Colonic mucosa (tissue), 4 donors: ENCODE measurements around the gene DSG2. TPM values are rescaled to one million over a fixed set of nuclear protein-coding genes. Genes with fewer than 3 reads are reported as not detected.

Experiments
- DNase-seq: peaks from one replicate; pipeline ENCODE4 v3.0.0-alpha.2; 2020
- H3K27ac ChIP-seq: fragments of 200-600 bp; one replicate; pipeline ENCODE4 v1.8.0; 2021
- H3K27me3 ChIP-seq: fragments of 200-600 bp; one replicate; pipeline ENCODE4 v1.8.0; 2021
- H3K36me3 ChIP-seq: fragments of 200-600 bp; one replicate; pipeline ENCODE4 v1.8.0; 2021
- H3K4me1 ChIP-seq: fragments of 200-600 bp; one replicate; pipeline ENCODE4 v1.8.0; 2021; ENCODE audit warnings: mild to moderate bottlenecking
- H3K4me3 ChIP-seq: fragments of 200-600 bp; one replicate; pipeline ENCODE4 v1.8.0; 2021
- H3K9ac ChIP-seq, 2 donors: one replicate each; pipeline ENCODE4 v1.7.0; 2013; ENCODE audit warnings: control low read depth in 2 of 2, low read depth in 2 of 2, low read length in 2 of 2
- H3K9me3 ChIP-seq: fragments of 200-600 bp; one replicate; pipeline ENCODE4 v1.8.0; 2021
- CTCF ChIP-seq: fragments of 200-600 bp; IDR thresholded peaks from one replicate; pipeline ENCODE4 v1.8.0; 2022; ENCODE audit warnings: antibody characterized with exemption, mild to moderate bottlenecking
- intact Hi-C: fragments of 100-400 bp; cut with DNase I; formaldehyde crosslinking; loops from one replicate; pipeline ENCODE4 v1.14.1; 2022
- total RNA-seq, 2 donors: library from RNA; stranded (reverse); fragmentation: NEBNext Ultra II Directional in 1 of 2; extraction: Animal tissue kit (Norgen Biotek cat#: 25700) in 1 of 2; gene quantifications; one replicate each; pipeline ENCODE4 v1.2.1, GENCODE V29; 2021
- donor health status: healthy.
- donor health status: DM: no; HTN: no; CAD: no.
- donor health status: DM: no; HTN: no; CAD: no.

Gene DSG2
- total RNA-seq, 2 donors from 2014 or later = 237 to 308 TPM

DNA sequence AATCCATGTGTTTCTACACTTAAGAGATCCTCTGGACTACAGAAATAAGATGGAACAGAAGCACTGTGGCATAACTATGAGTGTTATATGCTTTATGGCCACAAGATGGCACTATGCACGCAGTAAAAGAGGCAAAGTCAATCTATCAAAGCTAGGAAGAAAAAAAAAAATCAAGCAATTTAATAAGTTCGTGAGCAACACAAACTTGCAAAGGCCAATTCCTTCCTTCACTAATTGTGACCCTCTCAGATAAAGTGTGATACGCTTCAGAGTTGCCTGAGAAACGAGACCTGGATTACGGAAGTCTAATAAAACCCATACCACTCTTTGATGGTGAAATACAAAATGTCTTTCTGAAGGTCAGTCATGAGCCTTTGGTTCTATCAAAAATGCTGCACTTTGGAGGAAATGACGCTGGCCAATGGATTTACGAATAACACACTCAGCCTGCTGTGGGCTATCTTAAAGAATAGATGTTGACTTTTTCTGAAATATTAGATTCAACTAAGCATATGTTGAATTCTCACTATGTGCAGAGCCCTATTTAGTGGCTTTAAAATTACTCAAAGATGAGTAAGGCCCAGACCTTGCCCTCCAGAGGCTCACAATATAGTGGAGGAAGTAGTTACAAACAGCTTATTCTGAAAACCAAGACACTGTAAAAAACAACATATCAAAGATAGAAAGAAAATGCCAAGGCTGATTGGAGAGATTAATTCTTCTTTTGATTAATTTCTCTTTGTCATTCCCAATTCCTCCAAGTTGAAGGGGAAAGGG is 58.2 kb downstream of the DSG2 start:
- intact Hi-C loops = loop anchor here (2.0 to 10.0 kb wide), 3 partner anchors 131 to 263 kb away; no protein-coding TSS in a partner anchor
- Histone ChIP-seq H3K4me3 (no peak overlapping the region), H3K36me3 (no peaks in the 10 kb centered on the region), H3K9ac (no peak overlapping the region), H3K9me3 (no peaks in the 10 kb centered on the region), H3K27me3 (no peaks in the 10 kb centered on the region), H3K4me1 (no peaks in the 10 kb centered on the region), H3K27ac (no peak overlapping the region)
- DNase-seq = peak; percentile 56
- TF ChIP-seq CTCF = peak; percentile 76

DNA sequence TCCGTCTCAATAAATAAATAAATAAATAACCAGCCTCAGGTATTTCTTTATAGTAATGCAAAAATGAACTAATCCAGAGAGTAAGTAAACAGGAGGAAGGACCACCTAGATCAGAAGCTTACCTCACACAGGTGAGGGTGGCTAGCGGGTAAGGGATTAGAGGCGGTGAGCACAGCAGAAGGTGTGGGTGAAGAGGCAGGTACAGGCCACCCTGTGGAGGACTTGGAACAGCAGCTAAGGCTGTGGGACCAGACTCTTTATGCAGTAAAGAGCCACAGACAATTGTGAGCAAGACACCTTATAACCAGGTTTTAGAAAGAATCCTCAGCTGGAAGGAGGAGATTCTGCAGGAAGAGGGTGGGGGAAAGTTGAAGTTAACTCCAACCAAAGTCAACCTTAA is 59.5 kb downstream of the DSG2 start:
- Histone ChIP-seq H3K9me3 (no peaks in the 10 kb centered on the region), H3K9ac (no peak overlapping the region), H3K27me3 (no peaks in the 10 kb centered on the region), H3K4me1 (no peaks in the 10 kb centered on the region), H3K27ac (no peak overlapping the region), H3K4me3 (no peak overlapping the region), H3K36me3 (no peaks in the 10 kb centered on the region)
- TF ChIP-seq CTCF = no peak
- intact Hi-C loops = loop anchor here (2.0 to 10.0 kb wide), 2 partner anchors 133 to 165 kb away; no protein-coding TSS in a partner anchor
- no peak for DNase-seq

DNA sequence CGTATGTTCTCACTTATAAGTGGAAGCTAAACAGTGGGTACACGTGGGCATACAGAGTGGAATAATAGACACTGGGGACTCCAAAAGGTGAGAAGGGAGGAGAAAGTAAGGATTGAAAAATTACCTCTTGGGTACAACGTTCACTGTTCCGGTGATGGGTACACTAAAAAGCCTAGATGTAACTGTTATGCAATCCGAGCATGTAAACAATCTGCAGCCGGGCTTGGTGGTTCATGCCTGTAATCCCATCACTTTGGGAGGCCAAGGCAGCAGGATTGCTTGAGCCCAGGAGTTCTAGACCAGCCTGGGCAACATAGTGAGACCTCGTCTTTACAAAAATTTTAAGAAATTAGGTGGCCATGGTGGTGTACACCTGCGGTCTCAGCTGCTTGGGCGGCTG is 60.6 kb downstream of the DSG2 start:
- Histone ChIP-seq H3K9me3 (no peaks in the 10 kb centered on the region), H3K9ac (no peak overlapping the region), H3K4me3 (no peak overlapping the region), H3K4me1 (no peaks in the 10 kb centered on the region), H3K27ac (no peak overlapping the region), H3K36me3 (no peaks in the 10 kb centered on the region), H3K27me3 (no peaks in the 10 kb centered on the region)
- no peak for DNase-seq
- intact Hi-C loops = loop anchor here (10.0 kb wide), 1 partner anchor 134 kb away; no protein-coding TSS in a partner anchor
- TF ChIP-seq CTCF = no peak

GRCh38 chr18:31562726-31563125 is 64.7 kb downstream of the DSG2 start:
- H3K27ac ChIP-seq = no peak overlapping the region
- DNase-seq = no peak
- no peaks in the 10 kb centered on the region for H3K27me3 ChIP-seq
- H3K4me3 ChIP-seq = no peak overlapping the region
- intact Hi-C loops = no loop called here
- H3K36me3 ChIP-seq = no peaks in the 10 kb centered on the region
- H3K4me1 ChIP-seq = no peaks in the 10 kb centered on the region
- H3K9ac ChIP-seq = no peak overlapping the region
- no peak for TF ChIP-seq CTCF
- no peaks in the 10 kb centered on the region for H3K9me3 ChIP-seq

DNA sequence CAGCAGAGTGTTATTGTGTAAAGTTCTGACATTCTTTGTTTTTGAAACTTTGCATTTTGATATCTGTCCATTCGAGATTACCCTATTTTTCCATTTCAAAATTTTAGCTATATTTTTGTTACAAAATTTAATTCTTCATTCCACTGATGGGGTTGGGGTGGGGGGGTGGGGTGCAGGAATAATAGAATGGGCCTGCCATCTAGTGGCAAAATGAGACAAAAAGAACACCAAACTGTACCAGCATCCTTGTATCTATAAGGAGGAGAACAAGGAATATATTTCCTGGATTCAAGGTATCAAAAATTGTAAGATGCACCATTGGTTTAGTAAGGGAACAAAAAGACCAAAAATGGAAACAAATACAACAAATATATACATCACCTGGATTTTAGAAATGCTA is 65.8 kb downstream of the DSG2 start:
- Histone ChIP-seq H3K27ac (no peak overlapping the region), H3K4me3 (no peak overlapping the region), H3K9me3 (no peaks in the 10 kb centered on the region), H3K4me1 (no peaks in the 10 kb centered on the region), H3K9ac (no peak overlapping the region), H3K36me3 (no peaks in the 10 kb centered on the region), H3K27me3 (no peaks in the 10 kb centered on the region)
- DNase-seq = no peak
- no peak for TF ChIP-seq CTCF
- intact Hi-C loops = no loop called here
